ENCODE results near the gene SPTLC1.
"Not testable (repeated sequence)": the region's sequence is repeated elsewhere in the genome, so short reads cannot be mapped to it uniquely, and the experiment has no call there.

SPTLC1 gene

GRCh38 chr9:92008041-92008440 lies 107.2 kb downstream of the SPTLC1 start:
- Mint-ChIP-seq H3K27ac (no peak overlapping the region), H3K36me3 (ENCODE audit: low read depth) (no peaks in the 10 kb centered on the region), H3K4me3 (no peak overlapping the region), H3K4me1 (ENCODE audit: low read depth) (no peaks in the 10 kb centered on the region), H3K9me3 (no peaks in the 10 kb centered on the region), H3K27me3 (peaks cover 8% of the 10 kb centered on the region)
- DNase-seq: no peak

GRCh38 chr9:92004045-92004392 lies 111.2 kb downstream of the SPTLC1 start:
- Mint-ChIP-seq H3K4me3 (no peak overlapping the region), H3K9me3 (no peaks in the 10 kb centered on the region), H3K4me1 (ENCODE audit: low read depth) (no peaks in the 10 kb centered on the region), H3K27ac (no peak overlapping the region), H3K27me3 (peaks cover 15% of the 10 kb centered on the region), H3K36me3 (ENCODE audit: low read depth) (no peaks in the 10 kb centered on the region)
- DNase-seq: no peak

GRCh38 chr9:92003308-92004044 lies 111.7 kb downstream of the SPTLC1 start:
- Mint-ChIP-seq H3K27me3 (peaks cover 17% of the 10 kb centered on the region), H3K4me3 (no peak overlapping the region), H3K36me3 (ENCODE audit: low read depth) (no peaks in the 10 kb centered on the region), H3K4me1 (ENCODE audit: low read depth) (no peaks in the 10 kb centered on the region), H3K27ac (no peak overlapping the region), H3K9me3 (no peaks in the 10 kb centered on the region)
- DNase-seq: no peak

GRCh38 chr9:92001948-92002347 lies 113.3 kb downstream of the SPTLC1 start:
- H3K4me3 Mint-ChIP-seq; DNase-seq; H3K36me3 Mint-ChIP-seq (ENCODE audit: low read depth); H3K9me3 Mint-ChIP-seq; H3K27ac Mint-ChIP-seq; H3K4me1 Mint-ChIP-seq (ENCODE audit: low read depth): not testable (repeated sequence)
- H3K27me3 Mint-ChIP-seq: peaks cover 18% of the 10 kb centered on the region

GRCh38 chr9:92001244-92001643 lies 114.0 kb downstream of the SPTLC1 start:
- DNase-seq: no peak

GRCh38 chr9:91995000-91995655 lies 120.1 kb downstream of the SPTLC1 start:
- no peaks in the 10 kb centered on the region for H3K4me1 Mint-ChIP-seq (ENCODE audit: low read depth)
- H3K27me3 Mint-ChIP-seq: peaks cover 30% of the 10 kb centered on the region
- H3K36me3 Mint-ChIP-seq (ENCODE audit: low read depth): no peaks in the 10 kb centered on the region
- no peak for DNase-seq
- H3K9me3 Mint-ChIP-seq: no peaks in the 10 kb centered on the region
- H3K4me3 Mint-ChIP-seq: no peak overlapping the region
- no peak overlapping the region for H3K27ac Mint-ChIP-seq

More at GRCh38 chr9:92001244-92001643, 114.0 kb downstream of the SPTLC1 start:
- H3K27me3 Mint-ChIP-seq: peaks cover 18% of the 10 kb centered on the region
- no peak overlapping the region for H3K4me3 Mint-ChIP-seq
- H3K27ac Mint-ChIP-seq: no peak overlapping the region
- H3K36me3 Mint-ChIP-seq (ENCODE audit: low read depth): no peaks in the 10 kb centered on the region
- no peaks in the 10 kb centered on the region for H3K9me3 Mint-ChIP-seq
- no peaks in the 10 kb centered on the region for H3K4me1 Mint-ChIP-seq (ENCODE audit: low read depth)

- Mint-ChIP-seq H3K27me3 (peaks cover 28% of the 10 kb centered on the region), H3K36me3 (ENCODE audit: low read depth) (no peaks in the 10 kb centered on the region), H3K9me3 (no peaks in the 10 kb centered on the region), H3K27ac (no peak overlapping the region), H3K4me3 (no peak overlapping the region), H3K4me1 (ENCODE audit: low read depth) (no peaks in the 10 kb centered on the region)
- DNase-seq: no peak
Observed at GRCh38 chr9:91994422-91994821, 120.8 kb downstream of the SPTLC1 start.

- Mint-ChIP-seq H3K4me3 (no peak overlapping the region), H3K4me1 (ENCODE audit: low read depth) (no peaks in the 10 kb centered on the region), H3K9me3 (no peaks in the 10 kb centered on the region), H3K27ac (no peak overlapping the region), H3K27me3 (peaks cover 23% of the 10 kb centered on the region), H3K36me3 (ENCODE audit: low read depth) (no peaks in the 10 kb centered on the region)
- no peak for DNase-seq
Observed at GRCh38 chr9:91992461-91993041, 122.7 kb downstream of the SPTLC1 start.

GRCh38 chr9:91991721-91992341 lies 123.4 kb downstream of the SPTLC1 start:
- no peaks in the 10 kb centered on the region for H3K4me1 Mint-ChIP-seq (ENCODE audit: low read depth)
- H3K9me3 Mint-ChIP-seq: no peaks in the 10 kb centered on the region
- no peaks in the 10 kb centered on the region for H3K36me3 Mint-ChIP-seq (ENCODE audit: low read depth)
- no peak for DNase-seq
- H3K4me3 Mint-ChIP-seq: no peak overlapping the region
- peaks cover 23% of the 10 kb centered on the region for H3K27me3 Mint-ChIP-seq
- H3K27ac Mint-ChIP-seq: no peak overlapping the region

GRCh38 chr9:91986248-91986647 lies 129.0 kb downstream of the SPTLC1 start:
- Mint-ChIP-seq H3K4me3 (no peak overlapping the region), H3K4me1 (ENCODE audit: low read depth) (no peaks in the 10 kb centered on the region), H3K9me3 (peaks cover 2% of the 10 kb centered on the region), H3K27me3 (peaks cover 22% of the 10 kb centered on the region), H3K27ac (no peak overlapping the region), H3K36me3 (ENCODE audit: low read depth) (no peaks in the 10 kb centered on the region)
- no peak for DNase-seq

- no peak overlapping the region for H3K27ac Mint-ChIP-seq
- peaks cover 6% of the 10 kb centered on the region for H3K9me3 Mint-ChIP-seq
- no peak for DNase-seq
- peaks cover 22% of the 10 kb centered on the region for H3K27me3 Mint-ChIP-seq
- no peaks in the 10 kb centered on the region for H3K4me1 Mint-ChIP-seq (ENCODE audit: low read depth)
- H3K36me3 Mint-ChIP-seq (ENCODE audit: low read depth): no peaks in the 10 kb centered on the region
- no peak overlapping the region for H3K4me3 Mint-ChIP-seq
Observed at GRCh38 chr9:91985692-91986091, 129.5 kb downstream of the SPTLC1 start.

Measured in activated T-cell treated with anti-CD3 and anti-CD28 coated beads, Interleukin-2, amount 50 U/mL, for 24 hours (primary cell).